Type B pancreatic cell (in vitro differentiated cells): Measurements from ENCODE around the gene UCN2. TPM values are rescaled to one million over a fixed set of nuclear protein-coding genes. Genes with fewer than 3 reads are reported as not detected.

Source experiments
- DNase-seq: peaks from one replicate; pipeline ENCODE4 v3.0.0; 2021; ENCODE audit warnings: mixed read lengths; ENCODE audit not compliant: unreplicated experiment; ENCODE audit errors: extremely low spot score
- H3K27ac Mint-ChIP-seq: 2 replicates; pipeline ENCODE4 v1.8.0; 2021; ENCODE audit warnings: mild to moderate bottlenecking, mixed read lengths
- H3K27me3 Mint-ChIP-seq: 2 replicates; pipeline ENCODE4 v1.8.0; 2021; ENCODE audit warnings: mixed read lengths
- H3K36me3 Mint-ChIP-seq: 2 replicates; pipeline ENCODE4 v1.8.0; 2021; ENCODE audit warnings: mixed read lengths
- H3K4me1 Mint-ChIP-seq: one replicate; pipeline ENCODE4 v1.8.0; 2021; ENCODE audit warnings: mixed read lengths; ENCODE audit not compliant: unreplicated experiment
- H3K4me3 Mint-ChIP-seq: 2 replicates; pipeline ENCODE4 v1.8.0; 2021; ENCODE audit warnings: mild to moderate bottlenecking, mixed read lengths
- H3K9me3 Mint-ChIP-seq: 2 replicates; pipeline ENCODE4 v1.8.0; 2021; ENCODE audit warnings: mixed read lengths
- total RNA-seq: library from RNA; stranded (reverse); gene quantifications from 2 replicates; pipeline ENCODE4 v1.2.1, GENCODE V29; 2021; ENCODE audit warnings: low replicate concordance
- TF ChIP-seq, protein P1 (sequence below): fragments of 200-600 bp; sonication (generic); conservative IDR thresholded peaks from 2 replicates; pipeline ENCODE4 v1.5.0; 2021; ENCODE audit warnings: antibody characterized with exemption, mild to moderate bottlenecking

Gene UCN2
- total RNA-seq, 1 donor from 2014 or later, result 0.72 TPM

GRCh38 chr3:48561045-48561736 is 2.4 kb downstream of the UCN2 start:
- no peak for DNase-seq
- Mint-ChIP-seq H3K4me1 (peaks cover 38% of the 10 kb centered on the region), H3K36me3 (peaks cover 4% of the 10 kb centered on the region), H3K27me3 (no peaks in the 10 kb centered on the region), H3K27ac (peak overlapping the region; percentile 61), H3K4me3 (no peak overlapping the region), H3K9me3 (no peaks in the 10 kb centered on the region)
- TF ChIP-seq, protein P1, sequence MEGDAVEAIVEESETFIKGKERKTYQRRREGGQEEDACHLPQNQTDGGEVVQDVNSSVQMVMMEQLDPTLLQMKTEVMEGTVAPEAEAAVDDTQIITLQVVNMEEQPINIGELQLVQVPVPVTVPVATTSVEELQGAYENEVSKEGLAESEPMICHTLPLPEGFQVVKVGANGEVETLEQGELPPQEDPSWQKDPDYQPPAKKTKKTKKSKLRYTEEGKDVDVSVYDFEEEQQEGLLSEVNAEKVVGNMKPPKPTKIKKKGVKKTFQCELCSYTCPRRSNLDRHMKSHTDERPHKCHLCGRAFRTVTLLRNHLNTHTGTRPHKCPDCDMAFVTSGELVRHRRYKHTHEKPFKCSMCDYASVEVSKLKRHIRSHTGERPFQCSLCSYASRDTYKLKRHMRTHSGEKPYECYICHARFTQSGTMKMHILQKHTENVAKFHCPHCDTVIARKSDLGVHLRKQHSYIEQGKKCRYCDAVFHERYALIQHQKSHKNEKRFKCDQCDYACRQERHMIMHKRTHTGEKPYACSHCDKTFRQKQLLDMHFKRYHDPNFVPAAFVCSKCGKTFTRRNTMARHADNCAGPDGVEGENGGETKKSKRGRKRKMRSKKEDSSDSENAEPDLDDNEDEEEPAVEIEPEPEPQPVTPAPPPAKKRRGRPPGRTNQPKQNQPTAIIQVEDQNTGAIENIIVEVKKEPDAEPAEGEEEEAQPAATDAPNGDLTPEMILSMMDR, result peak; percentile 63

DNA sequence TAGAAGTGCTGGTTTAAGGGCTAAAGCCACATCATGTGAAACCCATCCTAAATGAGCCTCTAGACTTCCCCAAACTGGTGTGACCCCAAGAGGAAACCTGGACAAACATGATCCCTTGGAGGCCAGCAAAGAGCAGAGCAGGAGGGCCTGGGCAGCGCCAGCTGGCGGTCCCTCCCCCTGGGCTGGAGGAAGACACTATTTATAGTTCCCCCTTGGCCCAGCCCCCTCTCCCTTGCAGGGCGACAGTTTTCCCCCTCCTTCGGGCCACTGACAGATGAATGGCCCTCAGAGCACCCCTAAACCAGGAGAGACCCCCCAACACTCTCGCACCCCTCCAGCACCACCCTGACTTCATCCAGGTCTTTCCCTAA is 2.9 kb downstream of the UCN2 start:
- DNase-seq, result no peak
- no peak overlapping the region for H3K4me3 Mint-ChIP-seq
- no peaks in the 10 kb centered on the region for H3K27me3 Mint-ChIP-seq

GRCh38 chr3:48558493-48559134 is 5.0 kb downstream of the UCN2 start:
- no peak for DNase-seq
- Mint-ChIP-seq H3K9me3 (no peaks in the 10 kb centered on the region), H3K36me3 (peaks cover 4% of the 10 kb centered on the region), H3K27me3 (no peaks in the 10 kb centered on the region), H3K4me3 (peak overlapping the region; percentile 76), H3K4me1 (peaks cover 44% of the 10 kb centered on the region), H3K27ac (peak overlapping the region; percentile 73)
- TF ChIP-seq, protein P1, result peak; percentile 42

More for the DNA sequence above, 2.9 kb downstream of the UCN2 start:
- Mint-ChIP-seq H3K27ac (no peak overlapping the region), H3K36me3 (peaks cover 4% of the 10 kb centered on the region), H3K4me1 (peaks cover 38% of the 10 kb centered on the region), H3K9me3 (no peaks in the 10 kb centered on the region)
- TF ChIP-seq, protein P1, result no peak

- peak within 1 kb of the TSS; percentile 96 for H3K4me3 Mint-ChIP-seq
- H3K27me3 Mint-ChIP-seq, result no peaks in the 10 kb centered on the region
- TF ChIP-seq, protein P1, result peak; percentile 42
- H3K9me3 Mint-ChIP-seq, result no peaks in the 10 kb centered on the region
- H3K36me3 Mint-ChIP-seq, result no peaks in the 10 kb centered on the region
- DNase-seq, result peak; percentile 98
- peaks cover 43% of the 10 kb centered on the region for H3K4me1 Mint-ChIP-seq
- H3K27ac Mint-ChIP-seq, result peak within 1 kb of the TSS; percentile 90
Observed at GRCh38 chr3:48556796-48557626, 6.6 kb downstream of the UCN2 start, which contains the start of gene PFKFB4. PFKFB4 (minus strand) TSS chr3:48556803; CDS start chr3:48556777, 26 bp downstream.

- DNase-seq, result no peak
- Mint-ChIP-seq H3K27me3 (no peaks in the 10 kb centered on the region), H3K4me1 (peaks cover 41% of the 10 kb centered on the region), H3K4me3 (peak overlapping the region; percentile 96), H3K27ac (peak overlapping the region; percentile 90), H3K36me3 (no peaks in the 10 kb centered on the region), H3K9me3 (no peaks in the 10 kb centered on the region)
- TF ChIP-seq, protein P1, result no peak
Observed at GRCh38 chr3:48555949-48556795, 7.4 kb downstream of the UCN2 start.
